Tibial nerve (tissue), 4 donors: Measurements from ENCODE around the gene ASTL.

ENCODE experiments used
- CTCF ChIP-seq, 5 experiments: fragments of 200-600 bp in 3 of 5; fragments of 450-650 bp in 2 of 5; sonication (generic) in 3 of 5; IDR thresholded peaks; one replicate each; pipeline ENCODE4 v1.5.1; 2016 to 2019; ENCODE audit warnings: antibody characterized with exemption in 5 of 5, mild to moderate bottlenecking in 3 of 5, moderate library complexity in 2 of 5
- EP300 ChIP-seq, 2 donors: sonication (generic); formaldehyde crosslinking; IDR thresholded peaks; one replicate each; pipeline ENCODE4 v1.6.1; 2017; ENCODE audit warnings: antibody characterized with exemption in 2 of 2, mild to moderate bottlenecking in 1 of 2
- POLR2A ChIP-seq, 2 donors: fragments of 450-650 bp; IDR thresholded peaks; one replicate each; pipeline ENCODE4 v1.6.1; 2017; ENCODE audit warnings: antibody characterized with exemption in 2 of 2, mild to moderate bottlenecking in 2 of 2, moderate library complexity in 2 of 2

DNA sequence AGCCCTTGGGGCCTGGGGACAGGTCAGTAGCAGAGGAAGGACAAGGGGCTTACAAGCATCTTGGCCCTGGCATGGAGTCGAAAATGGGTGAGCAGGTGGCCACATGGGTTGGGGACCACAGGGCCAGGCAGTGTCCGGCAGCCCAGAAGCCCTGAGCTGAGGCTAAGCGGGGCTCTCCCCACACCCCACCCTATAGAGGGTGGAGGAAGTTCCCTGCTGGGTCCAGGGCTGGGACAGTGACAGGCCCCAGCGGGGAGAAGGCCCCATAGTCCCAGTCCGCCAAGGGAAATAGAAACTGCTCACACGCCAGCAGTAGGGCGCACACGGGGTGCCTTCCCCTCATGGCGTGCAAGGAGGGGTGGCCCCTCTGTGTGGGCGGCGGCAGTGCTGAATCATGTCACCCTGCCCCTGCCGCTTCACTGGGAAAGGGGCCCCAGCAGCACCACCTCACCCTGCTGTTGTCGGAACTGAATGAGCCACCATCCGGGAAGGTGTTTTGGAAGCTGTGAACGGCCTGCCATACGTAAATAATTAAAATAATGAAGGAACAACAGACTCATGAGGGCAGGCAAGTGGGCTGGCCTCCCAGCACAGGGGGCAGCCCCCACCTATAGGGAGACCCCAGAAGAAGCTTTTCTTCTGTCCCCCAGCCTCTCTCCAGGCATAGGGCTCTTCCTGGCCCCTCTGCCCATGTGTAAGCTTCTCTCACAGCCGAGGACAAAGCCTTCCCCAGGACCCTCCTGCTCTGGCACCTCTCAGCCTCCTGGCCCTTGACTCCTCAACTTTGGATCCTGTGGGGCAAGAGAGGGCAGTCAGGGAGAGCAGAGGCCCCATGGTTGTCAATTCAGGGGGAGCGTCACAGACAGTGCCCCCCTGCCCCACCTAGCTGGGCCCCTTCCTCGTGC, 19.6 kb upstream of the ASTL start:
- TF ChIP-seq CTCF (IDR thresholded peaks at IDR 0.05) (no peak), POLR2A (IDR thresholded peaks at IDR 0.05) (no peak), EP300 (IDR thresholded peaks at IDR 0.05) (no peak)
